HepG2 (cell line): ENCODE data around the gene DLL3. TPM values are rescaled to one million over a fixed set of nuclear protein-coding genes. Genes with fewer than 3 reads are reported as not detected.

ENCODE experiments used
- ARNTL ChIP-seq: sonication (generic); formaldehyde crosslinking; IDR thresholded peaks from 2 replicates; pipeline ENCODE4 v1.4.0; 2020; ENCODE audit warnings: mild to moderate bottlenecking, missing genetic modification reagents
- FOSL1 ChIP-seq: sonication (generic); formaldehyde crosslinking; IDR thresholded peaks from 2 replicates; pipeline ENCODE4 v1.9.0; 2021; ENCODE audit warnings: missing genetic modification reagents, borderline replicate concordance
- IRF9 ChIP-seq: sonication (generic); formaldehyde crosslinking; IDR thresholded peaks from 2 replicates; pipeline ENCODE4 v1.8.0; 2022; ENCODE audit warnings: missing genetic modification reagents, mild to moderate bottlenecking, borderline replicate concordance
- KLF11 ChIP-seq: IDR thresholded peaks from 2 replicates; pipeline ENCODE4 v1.6.1; 2016; ENCODE audit warnings: missing compliant biosample characterization
- MAF1 ChIP-seq: sonication (generic); formaldehyde crosslinking; IDR thresholded peaks from 2 replicates; pipeline ENCODE4 v1.5.0; 2020; ENCODE audit warnings: missing genetic modification reagents, borderline replicate concordance
- MAX ChIP-seq: IDR thresholded peaks from 2 replicates; pipeline ENCODE4 v1.6.1; 2012; ENCODE audit warnings: inconsistent platforms
- MBNL3 ChIP-seq: fragments of 250-450 bp; sonication (Bioruptor Pico); conservative IDR thresholded peaks from 2 replicates; pipeline ENCODE4 v1.8.0; 2022; ENCODE audit warnings: mild to moderate bottlenecking, inconsistent platforms
- PBX2 ChIP-seq: IDR thresholded peaks from 2 replicates; pipeline ENCODE4 v1.6.1; 2016; ENCODE audit warnings: control low read depth
- PBX3 ChIP-seq: sonication (generic); formaldehyde crosslinking; IDR thresholded peaks from 2 replicates; pipeline ENCODE4 v1.8.1; 2023; ENCODE audit warnings: missing genetic modification reagents, inconsistent platforms, borderline replicate concordance
- RNF219 ChIP-seq: sonication (generic); formaldehyde crosslinking; IDR thresholded peaks from 2 replicates; pipeline ENCODE4 v1.5.0; 2020; ENCODE audit warnings: mild to moderate bottlenecking, missing genetic modification reagents
- SSRP1 ChIP-seq: IDR thresholded peaks from 2 replicates; pipeline ENCODE4 v1.6.1; 2016; ENCODE audit warnings: control low read depth
- ZBTB33 ChIP-seq: sonication (generic); formaldehyde crosslinking; IDR thresholded peaks from 2 replicates; pipeline ENCODE4 v1.4.0; 2020; ENCODE audit warnings: missing genetic modification reagents
- ZBTB43 ChIP-seq: sonication (generic); formaldehyde crosslinking; conservative IDR thresholded peaks from 2 replicates; pipeline ENCODE4 v1.4.0; 2020; ENCODE audit warnings: missing genetic modification reagents
- ZGPAT ChIP-seq: IDR thresholded peaks from 2 replicates; pipeline ENCODE4 v1.6.1; 2016; ENCODE audit warnings: mild to moderate bottlenecking
- ZNF530 ChIP-seq: sonication (generic); formaldehyde crosslinking; IDR thresholded peaks from 2 replicates; pipeline ENCODE4 v1.5.0; 2020; ENCODE audit warnings: low read depth, mild to moderate bottlenecking, missing genetic modification reagents
- ZNF768 ChIP-seq: sonication (generic); formaldehyde crosslinking; IDR thresholded peaks from 2 replicates; pipeline ENCODE4 v1.4.0; 2020; ENCODE audit warnings: missing genetic modification reagents
- polyA plus RNA-seq, 8 experiments: library from polyadenylated mRNA; depleted of rRNA in 3 of 8; stranded (reverse) in 7 of 8; unstranded in 1 of 8; fragments of >200 nt; fragmentation: Illumina TruSeq in 4 of 8; extraction: Trizol in 4 of 8; gene quantifications; 2 replicates each; pipeline versions ENCODE4 v1.2.1 to v1.2.3, GENCODE V29; 2011 to 2016; ENCODE audit warnings: low read depth in 4 of 8, missing spikeins in 1 of 8, mixed read lengths in 1 of 8; ENCODE audit not compliant: insufficient read depth in 1 of 8
- total RNA-seq, 5 experiments: library from RNA; depleted of rRNA; stranded (reverse); fragments of >200 nt; fragmentation: Illumina TruSeq; extraction: Trizol; gene quantifications; 2 replicates each; pipeline ENCODE4 v1.2.3, GENCODE V29; 2016; ENCODE audit warnings: low read depth in 1 of 5

DLL3 gene
- total and polyA plus RNA-seq, 2 of the 13 experiments (the other 11 are each of a cell fraction or from before 2014, with no cell fraction given) = 0.35 to 0.55 TPM

GRCh38 chr19:39506944-39507714, 8.4 kb downstream of the DLL3 start (continued):
- TF ChIP-seq PBX2 (CRISPR knock-in tag) (no peak), PBX3 (CRISPR knock-in tag) (peak; percentile 79; the same call in 1 of the 2 replicates), RNF219 (CRISPR knock-in tag) (no peak; the same call in 1 of the 2 replicates), FOSL1 (CRISPR knock-in tag) (no peak), MAF1 (CRISPR knock-in tag) (no peak), ZGPAT (CRISPR knock-in tag) (peak; percentile 35; the same call in 1 of the 2 replicates), SSRP1 (CRISPR knock-in tag) (no peak), KLF11 (no peak), ZNF530 (no peak), MAX (peak; percentile 99), ZBTB43 (peak; percentile 91), ARNTL (CRISPR knock-in tag) (no peak), ZNF768 (CRISPR knock-in tag) (peak; percentile 36; the same call in 1 of the 2 replicates), IRF9 (CRISPR knock-in tag) (peak; percentile 87; the same call in 1 of the 2 replicates), ZBTB33 (CRISPR knock-in tag) (no peak), MBNL3 (no peak)
